Activated CD4-positive, alpha-beta T cell treated with anti-CD3 and anti-CD28 coated beads, Interleukin-2, amount 10 ng/mL, durations not matched to agents 24 days and 14 days (primary cell): ENCODE measurements around the gene RASA3. TPM values are rescaled to one million over a fixed set of nuclear protein-coding genes. Genes with fewer than 3 reads are reported as not detected.

ENCODE experiments used
- DNase-seq: peaks from one replicate; pipeline ENCODE4 v3.0.0; 2022
- H3K27ac Mint-ChIP-seq: one replicate; pipeline ENCODE4 v1.8.0; 2022; ENCODE audit warnings: mild to moderate bottlenecking, mixed read lengths
- H3K27me3 Mint-ChIP-seq: one replicate; pipeline ENCODE4 v1.8.0; 2022; ENCODE audit warnings: mixed read lengths
- H3K36me3 Mint-ChIP-seq: one replicate; pipeline ENCODE4 v1.8.0; 2022; ENCODE audit warnings: low read depth, mild to moderate bottlenecking, mixed read lengths
- H3K4me1 Mint-ChIP-seq: one replicate; pipeline ENCODE4 v1.8.0; 2021; ENCODE audit warnings: mixed read lengths
- H3K4me3 Mint-ChIP-seq: one replicate; pipeline ENCODE4 v1.8.0; 2022; ENCODE audit warnings: mild to moderate bottlenecking, moderate library complexity, mixed read lengths
- H3K9me3 Mint-ChIP-seq: one replicate; pipeline ENCODE4 v1.8.0; 2021; ENCODE audit warnings: mixed read lengths
- intact Hi-C: fragments of 100-400 bp; cut with micrococcal nuclease; formaldehyde crosslinking; loops from one replicate; pipeline ENCODE4 v1.15.1; 2023
- total RNA-seq: library from RNA; stranded (reverse); gene quantifications from 2 replicates; pipeline ENCODE4 v1.2.3, GENCODE V29; 2022

RASA3 gene
- total RNA-seq, 1 donor from 2014 or later, result 15.9 TPM

DNA sequence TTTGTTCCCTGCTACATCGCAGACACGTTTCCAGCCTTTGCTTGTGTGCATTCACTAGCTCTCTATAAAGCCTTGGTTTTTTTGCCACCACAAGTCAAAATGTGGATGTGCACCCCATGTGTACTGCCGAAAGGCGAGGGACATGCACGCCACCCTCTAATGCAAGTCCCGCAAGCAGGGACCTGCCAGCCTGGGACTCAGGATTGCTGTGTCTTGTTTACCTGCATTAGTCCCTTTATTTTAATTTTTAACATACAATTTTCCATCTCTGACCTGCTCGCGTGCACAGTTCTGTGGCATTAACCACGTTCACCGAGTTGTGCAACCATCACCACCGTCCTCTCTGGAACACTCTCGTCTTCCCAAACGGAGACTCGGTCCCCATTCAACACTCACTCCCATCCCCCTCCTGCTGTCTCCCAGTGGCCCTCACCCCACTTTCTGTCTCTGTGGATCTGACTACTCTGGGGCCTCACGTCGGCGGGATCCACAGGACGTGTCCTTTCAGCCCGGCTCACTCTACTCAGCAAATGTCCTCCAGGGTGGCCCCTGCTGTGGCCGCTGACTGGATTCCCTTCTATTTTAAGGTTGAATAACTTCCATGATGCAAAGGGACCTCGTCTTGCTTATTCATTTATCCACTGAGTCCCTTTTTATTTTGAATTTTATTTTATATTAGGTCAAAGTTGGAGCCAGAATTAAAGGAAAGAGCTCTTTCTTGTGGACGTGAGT lies 58.4 kb downstream of the RASA3 start:
- Mint-ChIP-seq H3K36me3 (peaks cover 41% of the 10 kb centered on the region), H3K4me1 (peaks cover 9% of the 10 kb centered on the region), H3K27me3 (no peaks in the 10 kb centered on the region), H3K27ac (no peak overlapping the region), H3K9me3 (peaks cover 8% of the 10 kb centered on the region), H3K4me3 (no peak overlapping the region)
- DNase-seq, result no peak
- intact Hi-C loops, result no loop called here

- intact Hi-C loops, result no loop called here
- no peak for DNase-seq
- Mint-ChIP-seq H3K4me1 (peaks cover 22% of the 10 kb centered on the region), H3K27me3 (no peaks in the 10 kb centered on the region), H3K36me3 (peaks cover 49% of the 10 kb centered on the region), H3K27ac (no peak overlapping the region), H3K9me3 (peaks cover 8% of the 10 kb centered on the region), H3K4me3 (no peak overlapping the region)
These were observed 60.0 kb downstream of the RASA3 start for GRCh38 chr13:114072421-114072820.

GRCh38 chr13:114071991-114072390 lies 60.4 kb downstream of the RASA3 start:
- peaks cover 8% of the 10 kb centered on the region for H3K9me3 Mint-ChIP-seq
- no peak for DNase-seq
- intact Hi-C loops, result no loop called here
- H3K27me3 Mint-ChIP-seq, result no peaks in the 10 kb centered on the region
- peaks cover 23% of the 10 kb centered on the region for H3K4me1 Mint-ChIP-seq
- H3K27ac Mint-ChIP-seq, result peak overlapping the region; percentile 52
- H3K4me3 Mint-ChIP-seq, result no peak overlapping the region
- H3K36me3 Mint-ChIP-seq, result peaks cover 46% of the 10 kb centered on the region

GRCh38 chr13:114071410-114071809 lies 61.0 kb downstream of the RASA3 start:
- intact Hi-C loops, result no loop called here
- Mint-ChIP-seq H3K36me3 (peaks cover 45% of the 10 kb centered on the region), H3K4me1 (peaks cover 26% of the 10 kb centered on the region)

DNA sequence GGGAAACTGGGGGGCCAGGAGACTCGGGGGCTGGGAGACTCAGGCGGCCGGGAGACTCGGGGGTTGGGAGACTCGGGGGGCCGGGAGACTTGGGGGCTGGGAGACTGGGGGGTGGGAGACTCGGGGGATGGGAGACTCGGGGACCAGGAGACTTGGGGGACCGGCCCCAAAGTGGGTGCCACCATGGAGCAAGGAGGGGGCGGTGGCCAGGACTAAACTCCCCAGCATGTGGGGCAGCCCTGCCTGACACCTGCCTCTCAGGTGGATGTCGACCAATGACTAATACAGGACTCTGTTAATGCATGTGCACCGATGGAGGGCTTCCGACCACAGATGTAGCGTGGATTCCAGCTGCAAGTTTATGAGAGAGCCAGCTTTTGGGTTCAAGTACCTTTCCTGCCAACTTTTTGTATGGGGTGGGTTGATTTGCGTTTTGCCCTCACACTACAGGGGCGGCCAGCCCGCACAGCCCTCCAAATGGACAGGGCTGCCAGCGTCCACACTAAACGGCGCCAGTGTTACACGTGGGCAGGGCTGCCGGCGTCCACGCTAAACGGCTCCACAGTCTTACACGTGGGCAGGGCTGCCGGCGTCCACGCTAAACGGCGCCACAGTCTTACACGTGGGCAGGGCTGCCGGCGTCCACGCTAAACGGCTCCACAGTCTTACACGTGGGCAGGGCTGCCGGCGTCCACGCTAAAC lies 62.2 kb downstream of the RASA3 start:
- Mint-ChIP-seq H3K4me3 (no peak overlapping the region), H3K36me3 (peaks cover 45% of the 10 kb centered on the region), H3K4me1 (peaks cover 34% of the 10 kb centered on the region), H3K27ac (no peak overlapping the region), H3K9me3 (peaks cover 8% of the 10 kb centered on the region), H3K27me3 (no peaks in the 10 kb centered on the region)
- DNase-seq, result no peak
- intact Hi-C loops, result no loop called here

More at GRCh38 chr13:114071410-114071809, 61.0 kb downstream of the RASA3 start:
- no peak for DNase-seq
- H3K4me3 Mint-ChIP-seq, result no peak overlapping the region
- H3K27me3 Mint-ChIP-seq, result no peaks in the 10 kb centered on the region
- no peak overlapping the region for H3K27ac Mint-ChIP-seq
- peaks cover 8% of the 10 kb centered on the region for H3K9me3 Mint-ChIP-seq

DNA sequence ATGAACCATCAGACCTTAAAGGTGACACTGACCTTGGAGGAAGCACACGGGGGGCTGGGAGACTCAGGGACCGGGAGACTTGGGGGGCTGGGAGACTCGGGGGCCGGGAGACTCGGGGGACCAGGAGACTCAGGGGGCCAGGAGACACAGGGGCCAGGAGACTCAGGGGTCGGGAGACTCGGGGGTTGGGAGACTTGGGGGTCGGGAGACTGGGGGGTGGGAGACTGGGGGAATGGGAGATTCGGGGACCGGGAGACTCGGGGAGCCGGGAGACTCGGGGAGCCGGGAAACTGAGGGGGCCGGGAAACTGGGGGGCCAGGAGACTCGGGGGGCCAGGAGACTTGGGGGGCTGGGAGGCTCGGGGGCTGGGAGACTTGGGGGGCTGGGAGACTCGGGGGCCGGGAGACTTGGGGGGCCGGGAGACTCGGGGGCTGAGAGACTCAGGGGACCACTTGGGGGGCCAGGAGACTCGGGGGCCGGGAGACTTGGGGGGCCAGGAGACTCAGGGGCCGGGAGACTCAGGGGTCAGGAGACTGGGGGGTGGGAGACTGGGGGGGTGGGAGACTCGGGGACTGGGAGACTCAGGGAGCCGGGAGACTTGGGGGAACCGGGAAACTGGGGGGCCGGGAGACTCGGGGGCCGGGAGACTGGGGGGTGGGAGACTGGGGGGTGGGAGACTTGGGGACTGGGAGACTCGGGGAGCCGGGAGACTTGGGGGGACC lies 62.9 kb downstream of the RASA3 start:
- peak overlapping the region; percentile 60 for H3K27ac Mint-ChIP-seq
- no peaks in the 10 kb centered on the region for H3K27me3 Mint-ChIP-seq
- intact Hi-C loops, result no loop called here
- H3K4me1 Mint-ChIP-seq, result peaks cover 41% of the 10 kb centered on the region
- no peak overlapping the region for H3K4me3 Mint-ChIP-seq
- peaks cover 43% of the 10 kb centered on the region for H3K36me3 Mint-ChIP-seq
- no peak for DNase-seq
- peaks cover 8% of the 10 kb centered on the region for H3K9me3 Mint-ChIP-seq

GRCh38 chr13:114068656-114069318 lies 63.6 kb downstream of the RASA3 start:
- DNase-seq, result no peak
- Mint-ChIP-seq H3K27me3 (no peaks in the 10 kb centered on the region), H3K9me3 (peaks cover 8% of the 10 kb centered on the region), H3K36me3 (peaks cover 40% of the 10 kb centered on the region), H3K4me1 (peaks cover 48% of the 10 kb centered on the region), H3K27ac (peak overlapping the region; percentile 85), H3K4me3 (peak overlapping the region; percentile 75)
- intact Hi-C loops, result no loop called here

DNA sequence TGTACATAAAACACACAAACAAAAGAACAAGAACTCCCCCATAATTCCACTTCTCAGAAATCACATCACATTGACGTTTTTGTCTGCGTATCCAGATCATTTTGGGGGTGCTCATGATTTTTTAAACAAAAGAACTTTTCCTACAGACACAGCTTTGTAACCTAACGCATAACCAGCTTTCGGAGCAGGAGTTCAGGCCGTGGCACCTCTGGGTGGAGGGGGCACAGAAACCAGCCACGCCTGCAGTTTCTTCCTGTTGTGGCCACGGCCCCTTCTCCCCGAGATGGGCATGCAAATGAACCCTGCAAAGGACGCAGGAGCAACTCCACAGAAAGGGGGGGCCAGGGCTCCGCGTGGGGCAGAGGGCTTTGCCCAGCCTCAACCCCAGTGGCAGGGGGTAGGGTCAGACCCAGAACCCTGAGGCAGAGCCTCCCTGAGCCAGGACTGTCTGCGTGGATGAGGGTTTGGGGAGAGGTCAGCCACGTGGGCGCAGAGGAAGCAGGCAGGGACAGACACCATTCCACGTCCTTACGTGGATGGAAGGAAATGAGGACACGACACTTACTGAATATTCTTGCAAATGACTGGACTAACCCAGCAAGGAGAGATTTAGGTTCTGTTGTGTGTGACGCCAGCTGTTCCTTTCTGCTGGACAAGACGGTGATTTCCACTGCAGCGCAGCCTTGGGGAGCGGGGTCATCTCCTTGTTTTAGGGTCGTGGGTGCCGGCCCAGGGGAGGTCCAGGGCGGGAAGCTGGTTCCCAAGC lies 64.4 kb downstream of the RASA3 start:
- Mint-ChIP-seq H3K27me3 (no peaks in the 10 kb centered on the region), H3K4me3 (peak overlapping the region; percentile 75), H3K27ac (peak overlapping the region; percentile 85), H3K36me3 (peaks cover 37% of the 10 kb centered on the region), H3K4me1 (peaks cover 51% of the 10 kb centered on the region), H3K9me3 (peaks cover 8% of the 10 kb centered on the region)
- DNase-seq, result peak; percentile 74
- intact Hi-C loops, result loop anchor here (1.0 to 2.0 kb wide), 3 partner anchors 19 to 63 kb away; no protein-coding TSS in a partner anchor

GRCh38 chr13:114067381-114067885 lies 65.0 kb downstream of the RASA3 start:
- DNase-seq, result peak; percentile 75
- peaks cover 8% of the 10 kb centered on the region for H3K9me3 Mint-ChIP-seq
- H3K27me3 Mint-ChIP-seq, result no peaks in the 10 kb centered on the region
- intact Hi-C loops, result loop anchor here (1.0 to 2.0 kb wide), 3 partner anchors 19 to 64 kb away; no protein-coding TSS in a partner anchor
- peak overlapping the region; percentile 75 for H3K4me3 Mint-ChIP-seq
- H3K36me3 Mint-ChIP-seq, result peaks cover 31% of the 10 kb centered on the region
- H3K4me1 Mint-ChIP-seq, result peaks cover 51% of the 10 kb centered on the region
- peak overlapping the region; percentile 85 for H3K27ac Mint-ChIP-seq

DNA sequence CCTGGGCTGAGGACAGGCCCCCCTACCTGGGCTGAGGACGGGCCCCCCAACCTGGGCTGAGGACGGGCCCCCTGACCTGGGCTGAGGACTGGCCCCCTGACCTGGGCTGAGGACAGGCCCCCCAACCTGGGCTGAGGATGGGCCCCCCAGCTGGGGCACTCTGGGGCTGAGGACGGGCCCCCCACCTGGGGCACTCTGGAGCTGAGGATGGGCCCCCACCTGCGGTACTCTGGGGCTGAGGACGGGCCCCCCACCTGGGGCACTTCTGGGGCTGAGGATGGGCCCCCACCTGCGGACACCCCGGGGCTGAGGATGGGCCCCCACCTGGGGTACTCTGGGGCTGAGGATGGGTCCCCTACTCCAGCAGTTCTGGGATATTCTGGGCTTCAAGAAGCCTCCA lies 65.5 kb downstream of the RASA3 start:
- peak overlapping the region; percentile 75 for H3K4me3 Mint-ChIP-seq
- no peak for DNase-seq
- H3K36me3 Mint-ChIP-seq, result peaks cover 26% of the 10 kb centered on the region
- H3K9me3 Mint-ChIP-seq, result peaks cover 6% of the 10 kb centered on the region
- H3K4me1 Mint-ChIP-seq, result peaks cover 51% of the 10 kb centered on the region
- H3K27me3 Mint-ChIP-seq, result no peaks in the 10 kb centered on the region
- H3K27ac Mint-ChIP-seq, result peak overlapping the region; percentile 85
- intact Hi-C loops, result loop anchor here (1.0 to 2.0 kb wide), 3 partner anchors 18 to 64 kb away; no protein-coding TSS in a partner anchor

GRCh38 chr13:114065926-114066774 lies 66.3 kb downstream of the RASA3 start:
- H3K27me3 Mint-ChIP-seq, result no peaks in the 10 kb centered on the region
- H3K27ac Mint-ChIP-seq, result peak overlapping the region; percentile 93
- peaks cover 3% of the 10 kb centered on the region for H3K9me3 Mint-ChIP-seq
- peaks cover 22% of the 10 kb centered on the region for H3K36me3 Mint-ChIP-seq
- H3K4me1 Mint-ChIP-seq, result peaks cover 51% of the 10 kb centered on the region
- no peak for DNase-seq
- intact Hi-C loops, result loop anchor here (1.0 to 2.0 kb wide), 6 partner anchors 17 to 251 kb away; partner anchors contain the start of gene CDC16
- peak overlapping the region; percentile 84 for H3K4me3 Mint-ChIP-seq
